Measurements from ENCODE around the gene PET100. TPM values are rescaled to one million over a fixed set of nuclear protein-coding genes. Genes with fewer than 3 reads are reported as not detected.

Gene PET100
- polyA plus RNA-seq, 1 donor (not counting 4 experiments of a cell fraction or from before 2014, with no cell fraction given), result 85.8 TPM

DNA sequence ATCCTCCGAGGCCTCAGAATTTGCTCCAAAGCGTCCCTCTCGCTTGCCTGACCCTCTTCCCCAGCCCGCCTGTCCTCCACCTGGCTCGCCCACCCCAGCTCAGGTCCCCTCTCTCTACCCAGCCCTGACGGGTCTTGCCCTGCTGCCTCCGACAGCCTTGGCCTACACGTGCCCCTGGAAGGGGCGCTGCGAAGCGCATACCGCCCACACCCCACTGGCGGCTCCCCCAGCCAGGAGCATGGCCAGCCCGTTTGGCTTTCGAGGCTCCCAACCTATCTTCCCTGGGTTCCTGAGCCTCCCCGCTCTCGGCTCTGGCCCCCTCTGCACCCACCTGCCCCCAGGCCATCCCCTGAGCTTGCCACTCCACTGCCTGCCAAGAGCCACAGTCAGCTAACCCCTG is 4.8 kb upstream of the PET100 start:
- no peak overlapping the region for H2AFZ ChIP-seq (ENCODE audit: control insufficient read depth, low read length)
- peaks cover 10% of the 10 kb centered on the region for H3K4me1 ChIP-seq (ENCODE audit: control insufficient read depth, extremely low read depth, insufficient read depth, low read length)
- no peak overlapping the region for H3K27ac ChIP-seq (ENCODE audit: control insufficient read depth, insufficient read depth, low read length)
- no peaks in the 10 kb centered on the region for H3K27me3 ChIP-seq (ENCODE audit: control insufficient read depth, extremely low read depth, insufficient read depth, low read length)
- H3K4me2 ChIP-seq (ENCODE audit: control insufficient read depth, extremely low read depth, insufficient read depth, low read depth, low read length), result no peak overlapping the region
- no peaks in the 10 kb centered on the region for H4K20me1 ChIP-seq (ENCODE audit: control insufficient read depth, extremely low read depth, insufficient read depth, low read length)
- no peak for FAIRE-seq
- no peaks in the 10 kb centered on the region for H3K9me3 ChIP-seq (ENCODE audit: control insufficient read depth, low read depth, low read length)
- no peak overlapping the region for H3K4me3 ChIP-seq (ENCODE audit: control insufficient read depth in 2 of 3, extremely low read depth in 1 of 3, insufficient read depth in 2 of 3, low read depth in 1 of 3, low read length in 3 of 3)
- TF ChIP-seq CTCF (optimal IDR thresholded peaks at IDR 0.05 in 1 of 3, IDR thresholded peaks at IDR 0.05 in 1 of 3, conservative IDR thresholded peaks at IDR 0.05 in 1 of 3; ENCODE audit: extremely low read depth in 1 of 3, insufficient read depth in 2 of 3, low read length in 3 of 3), result no peak
- no peak for TF ChIP-seq EZH2 (IDR thresholded peaks at IDR 0.05; ENCODE audit: low read length)
- no peak overlapping the region for H3K9ac ChIP-seq (ENCODE audit: control insufficient read depth, extremely low read depth, insufficient read depth, low read length)
- peaks cover 19 to 22% of the 10 kb centered on the region in 2 experiments for H3K36me3 ChIP-seq (ENCODE audit: control insufficient read depth in 2 of 2, extremely low read depth in 1 of 2, insufficient read depth in 2 of 2, low read length in 2 of 2)
- H3K79me2 ChIP-seq (ENCODE audit: control insufficient read depth, insufficient read depth, low read length), result peaks cover 40% of the 10 kb centered on the region
- no peaks in the 10 kb centered on the region for H3K9me1 ChIP-seq (ENCODE audit: control insufficient read depth, extremely low read depth, insufficient read depth, low read length)
- DNase-seq (ENCODE audit: low read depth, low spot score), result no peak
- dilution Hi-C loops (cut with MboI; ENCODE audit: extremely low pct_ligation_motif_present, low sequenced_read_pairs), result no loop called here

DNA sequence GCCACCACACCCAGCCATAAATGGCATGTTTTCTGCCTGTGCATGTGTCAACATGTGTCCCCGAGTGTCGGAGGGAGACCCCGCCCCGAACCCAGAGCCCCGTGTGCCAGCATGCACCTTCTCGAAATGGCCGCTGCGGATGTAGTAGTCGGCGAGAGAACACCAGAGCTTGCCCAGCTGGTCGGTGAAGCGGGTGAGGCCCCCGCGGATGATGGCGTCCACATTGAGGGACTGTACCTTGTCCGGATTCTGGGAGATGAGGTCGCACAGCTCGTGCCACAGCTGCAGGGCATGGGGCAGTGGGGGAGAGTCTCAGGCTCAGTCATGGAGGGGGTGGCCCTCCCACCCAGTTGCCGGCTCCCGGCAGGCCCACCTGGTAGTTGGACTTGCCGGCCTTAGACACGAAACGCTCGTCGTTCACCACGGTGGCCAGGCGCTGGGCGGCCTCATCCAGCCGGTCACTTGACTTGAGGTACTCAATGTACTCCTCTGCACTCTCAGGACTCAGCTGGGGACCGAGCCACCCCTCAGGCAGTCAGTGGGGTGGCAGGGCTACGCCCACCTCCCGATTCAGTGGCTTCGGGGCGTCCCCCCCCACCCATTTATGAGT is 3.7 kb upstream of the PET100 start:
- no peak for DNase-seq (ENCODE audit: low read depth, low spot score)
- peaks cover 14% of the 10 kb centered on the region for H3K4me1 ChIP-seq (ENCODE audit: control insufficient read depth, extremely low read depth, insufficient read depth, low read length)
- H3K79me2 ChIP-seq (ENCODE audit: control insufficient read depth, insufficient read depth, low read length), result peaks cover 50% of the 10 kb centered on the region
- TF ChIP-seq CTCF (optimal IDR thresholded peaks at IDR 0.05 in 1 of 3, IDR thresholded peaks at IDR 0.05 in 1 of 3, conservative IDR thresholded peaks at IDR 0.05 in 1 of 3; ENCODE audit: extremely low read depth in 1 of 3, insufficient read depth in 2 of 3, low read length in 3 of 3), result no peak
- no peak for TF ChIP-seq EZH2 (IDR thresholded peaks at IDR 0.05; ENCODE audit: low read length)
- no peak overlapping the region for H3K4me3 ChIP-seq (ENCODE audit: control insufficient read depth in 2 of 3, extremely low read depth in 1 of 3, insufficient read depth in 2 of 3, low read depth in 1 of 3, low read length in 3 of 3)
- H3K27me3 ChIP-seq (ENCODE audit: control insufficient read depth, extremely low read depth, insufficient read depth, low read length), result no peaks in the 10 kb centered on the region
- no peaks in the 10 kb centered on the region for H3K9me1 ChIP-seq (ENCODE audit: control insufficient read depth, extremely low read depth, insufficient read depth, low read length)
- H2AFZ ChIP-seq (ENCODE audit: control insufficient read depth, low read length), result no peak overlapping the region
- H3K36me3 ChIP-seq (ENCODE audit: control insufficient read depth in 2 of 2, extremely low read depth in 1 of 2, insufficient read depth in 2 of 2, low read length in 2 of 2), result peaks cover 18 to 22% of the 10 kb centered on the region in 2 experiments
- H3K9ac ChIP-seq (ENCODE audit: control insufficient read depth, extremely low read depth, insufficient read depth, low read length), result no peak overlapping the region
- no peak for FAIRE-seq
- H3K9me3 ChIP-seq (ENCODE audit: control insufficient read depth, low read depth, low read length), result no peaks in the 10 kb centered on the region
- dilution Hi-C loops (cut with MboI; ENCODE audit: extremely low pct_ligation_motif_present, low sequenced_read_pairs), result no loop called here
- H4K20me1 ChIP-seq (ENCODE audit: control insufficient read depth, extremely low read depth, insufficient read depth, low read length), result no peaks in the 10 kb centered on the region
- H3K27ac ChIP-seq (ENCODE audit: control insufficient read depth, insufficient read depth, low read length), result no peak overlapping the region
- H3K4me2 ChIP-seq (ENCODE audit: control insufficient read depth, extremely low read depth, insufficient read depth, low read depth, low read length), result no peak overlapping the region
